Measurements from ENCODE around the gene GUK1.

The GUK1 gene

GRCh38 chr1:228145463-228146416, 5.7 kb downstream of the GUK1 start:
- Histone ChIP-seq H3K27ac (ENCODE audit: low read length) (no peak overlapping the region), H3K4me3 (ENCODE audit: low read length) (no peak overlapping the region), H3K36me3 (ENCODE audit: control insufficient read depth, insufficient read depth, low read length) (peaks cover 5% of the 10 kb centered on the region; the same call in 1 of the 2 replicates), H3K4me1 (ENCODE audit: control insufficient read depth, insufficient read depth, low read length) (peaks cover 7% of the 10 kb centered on the region), H3K9me3 (ENCODE audit: control insufficient read depth, insufficient read depth, low read length) (no peaks in the 10 kb centered on the region), H3K27me3 (ENCODE audit: control insufficient read depth, insufficient read depth, low read length) (no peaks in the 10 kb centered on the region)
- WGBS (ENCODE audit: insufficient coverage, insufficient read length), result no CpG with 5 or more reads among the region's 31 CpGs
- no peak for DNase-seq (ENCODE audit: low read depth, low spot score)

DNA sequence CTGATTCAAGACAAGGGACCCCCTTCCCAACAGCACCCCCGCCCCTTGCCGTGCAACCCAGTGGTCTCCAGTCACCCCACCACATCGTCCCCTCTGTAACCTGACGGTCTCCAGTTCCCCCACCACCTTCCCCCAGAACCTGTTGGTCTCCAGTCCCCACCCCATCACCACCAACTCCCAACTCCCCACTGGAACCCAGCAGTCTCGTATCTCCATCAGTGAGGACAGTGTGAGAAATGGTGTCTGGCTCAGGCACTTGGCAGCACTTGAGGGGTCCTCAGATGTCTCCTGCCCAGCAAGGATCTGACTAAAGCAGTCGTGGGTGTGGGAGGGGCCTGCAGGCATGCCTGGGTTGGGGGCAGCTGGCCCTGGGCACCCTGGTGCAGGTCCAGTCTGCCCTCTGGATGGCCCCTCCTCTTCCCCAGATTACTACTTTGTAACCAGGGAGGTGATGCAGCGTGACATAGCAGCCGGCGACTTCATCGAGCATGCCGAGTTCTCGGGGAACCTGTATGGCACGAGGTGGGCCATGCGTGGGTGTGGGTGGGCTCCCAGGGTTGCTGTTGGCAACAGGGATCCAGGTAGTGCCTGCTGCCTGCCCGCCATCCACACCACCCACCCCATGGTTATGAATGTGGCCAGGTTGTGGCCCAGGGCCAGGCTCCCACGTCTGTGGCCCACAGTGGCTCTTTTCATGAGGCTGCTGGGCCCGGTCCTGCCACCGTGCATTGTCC, 6.5 kb downstream of the GUK1 start:
- WGBS (ENCODE audit: insufficient coverage, insufficient read length), result no CpG with 5 or more reads among the region's 18 CpGs

DNA sequence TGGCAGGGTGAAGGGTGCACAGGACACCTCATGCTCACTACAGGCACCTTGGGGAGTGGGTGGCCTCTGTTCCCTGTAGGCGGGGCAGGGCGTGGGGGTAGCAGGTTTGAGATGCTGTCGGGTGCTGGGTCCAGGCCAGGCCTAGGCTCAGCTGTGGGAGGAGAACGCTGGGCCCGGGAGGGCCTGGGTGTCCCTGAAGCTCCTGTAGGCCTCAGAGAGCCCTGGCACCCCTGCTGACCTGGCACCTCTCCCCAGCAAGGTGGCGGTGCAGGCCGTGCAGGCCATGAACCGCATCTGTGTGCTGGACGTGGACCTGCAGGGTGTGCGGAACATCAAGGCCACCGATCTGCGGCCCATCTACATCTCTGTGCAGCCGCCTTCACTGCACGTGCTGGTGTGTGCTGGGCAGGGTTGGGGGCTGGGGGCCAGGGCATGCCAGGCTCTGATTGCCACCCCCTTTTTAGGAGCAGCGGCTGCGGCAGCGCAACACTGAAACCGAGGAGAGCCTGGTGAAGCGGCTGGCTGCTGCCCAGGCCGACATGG, 7.1 kb downstream of the GUK1 start:
- H3K4me1 ChIP-seq (ENCODE audit: control insufficient read depth, insufficient read depth, low read length), result peaks cover 7% of the 10 kb centered on the region
- H3K9me3 ChIP-seq (ENCODE audit: control insufficient read depth, insufficient read depth, low read length), result no peaks in the 10 kb centered on the region
- H3K4me3 ChIP-seq (ENCODE audit: low read length), result no peak overlapping the region
- no CpG with 5 or more reads among the region's 20 CpGs for WGBS (ENCODE audit: insufficient coverage, insufficient read length)
- H3K27ac ChIP-seq (ENCODE audit: low read length), result no peak overlapping the region
- H3K36me3 ChIP-seq (ENCODE audit: control insufficient read depth, insufficient read depth, low read length), result peaks cover 5% of the 10 kb centered on the region; the same call in 1 of the 2 replicates
- no peaks in the 10 kb centered on the region for H3K27me3 ChIP-seq (ENCODE audit: control insufficient read depth, insufficient read depth, low read length)
- no peak for DNase-seq (ENCODE audit: low read depth, low spot score)

More for the DNA sequence above, 6.5 kb downstream of the GUK1 start:
- H3K36me3 ChIP-seq (ENCODE audit: control insufficient read depth, insufficient read depth, low read length), result peaks cover 5% of the 10 kb centered on the region; the same call in 1 of the 2 replicates
- no peaks in the 10 kb centered on the region for H3K9me3 ChIP-seq (ENCODE audit: control insufficient read depth, insufficient read depth, low read length)
- no peaks in the 10 kb centered on the region for H3K27me3 ChIP-seq (ENCODE audit: control insufficient read depth, insufficient read depth, low read length)
- no peak overlapping the region for H3K4me3 ChIP-seq (ENCODE audit: low read length)
- DNase-seq (ENCODE audit: low read depth, low spot score), result no peak
- H3K4me1 ChIP-seq (ENCODE audit: control insufficient read depth, insufficient read depth, low read length), result peaks cover 7% of the 10 kb centered on the region
- H3K27ac ChIP-seq (ENCODE audit: low read length), result no peak overlapping the region

GRCh38 chr1:228147768-228148167, 7.7 kb downstream of the GUK1 start:
- Histone ChIP-seq H3K4me3 (ENCODE audit: low read length) (no peak overlapping the region), H3K36me3 (ENCODE audit: control insufficient read depth, insufficient read depth, low read length) (0 out of 2 replicates have a peak, but pooled peaks cover 5% of the 10 kb centered on the region), H3K9me3 (ENCODE audit: control insufficient read depth, insufficient read depth, low read length) (no peaks in the 10 kb centered on the region), H3K27ac (ENCODE audit: low read length) (no peak overlapping the region), H3K27me3 (ENCODE audit: control insufficient read depth, insufficient read depth, low read length) (no peaks in the 10 kb centered on the region), H3K4me1 (ENCODE audit: control insufficient read depth, insufficient read depth, low read length) (peaks cover 7% of the 10 kb centered on the region)
- no peak for DNase-seq (ENCODE audit: low read depth, low spot score)
- WGBS (ENCODE audit: insufficient coverage, insufficient read length), result no CpG with 5 or more reads among the region's 4 CpGs

DNA sequence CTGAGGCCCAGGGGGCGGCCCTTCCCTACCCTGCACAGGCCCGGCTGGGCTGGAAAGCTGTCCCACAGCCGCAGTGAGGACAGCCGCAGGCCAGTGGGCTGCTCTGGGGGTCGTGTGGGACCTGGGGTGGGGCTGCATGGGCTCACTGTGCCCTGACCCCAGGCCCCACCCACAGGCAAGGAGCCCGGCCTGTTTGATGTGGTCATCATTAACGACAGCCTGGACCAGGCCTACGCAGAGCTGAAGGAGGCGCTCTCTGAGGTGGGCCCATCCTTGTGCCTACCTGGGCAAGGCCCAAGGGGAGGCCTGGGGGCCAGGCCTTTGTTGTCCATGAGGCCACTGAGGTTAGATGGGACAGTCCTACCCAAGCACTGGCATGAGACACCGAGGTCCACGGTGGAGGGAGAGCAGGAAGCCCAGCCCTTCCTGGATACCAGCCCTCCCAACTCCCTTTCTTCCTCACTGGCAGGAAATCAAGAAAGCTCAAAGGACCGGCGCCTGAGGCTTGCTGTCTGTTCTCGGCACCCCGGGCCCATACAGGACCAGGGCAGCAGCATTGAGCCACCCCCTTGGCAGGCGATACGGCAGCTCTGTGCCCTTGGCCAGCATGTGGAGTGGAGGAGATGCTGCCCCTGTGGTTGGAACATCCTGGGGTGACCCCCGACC, 8.2 kb downstream of the GUK1 start:
- H3K36me3 ChIP-seq (ENCODE audit: control insufficient read depth, insufficient read depth, low read length), result 0 out of 2 replicates have a peak, but pooled peaks cover 5% of the 10 kb centered on the region

GRCh38 chr1:228148935-228149405, 8.9 kb downstream of the GUK1 start:
- WGBS (ENCODE audit: insufficient coverage, insufficient read length), result no CpG with 5 or more reads among the region's 8 CpGs
- Histone ChIP-seq H3K36me3 (ENCODE audit: control insufficient read depth, insufficient read depth, low read length) (0 out of 2 replicates have a peak, but pooled peaks cover 5% of the 10 kb centered on the region), H3K9me3 (ENCODE audit: control insufficient read depth, insufficient read depth, low read length) (no peaks in the 10 kb centered on the region), H3K27me3 (ENCODE audit: control insufficient read depth, insufficient read depth, low read length) (no peaks in the 10 kb centered on the region), H3K4me3 (ENCODE audit: low read length) (no peak overlapping the region), H3K27ac (ENCODE audit: low read length) (no peak overlapping the region), H3K4me1 (ENCODE audit: control insufficient read depth, insufficient read depth, low read length) (peaks cover 7% of the 10 kb centered on the region)
- no peak for DNase-seq (ENCODE audit: low read depth, low spot score)

More for the DNA sequence above, 8.2 kb downstream of the GUK1 start:
- Histone ChIP-seq H3K9me3 (ENCODE audit: control insufficient read depth, insufficient read depth, low read length) (no peaks in the 10 kb centered on the region), H3K27ac (ENCODE audit: low read length) (no peak overlapping the region), H3K27me3 (ENCODE audit: control insufficient read depth, insufficient read depth, low read length) (no peaks in the 10 kb centered on the region), H3K4me3 (ENCODE audit: low read length) (no peak overlapping the region), H3K4me1 (ENCODE audit: control insufficient read depth, insufficient read depth, low read length) (peaks cover 7% of the 10 kb centered on the region)
- WGBS (ENCODE audit: insufficient coverage, insufficient read length), result no CpG with 5 or more reads among the region's 18 CpGs
- DNase-seq (ENCODE audit: low read depth, low spot score), result no peak

GRCh38 chr1:228149406-228150119, 9.5 kb downstream of the GUK1 start, which contains the start of gene GJC2:
Gene GJC2 (plus strand): TSS chr1:228149930. CDS start chr1:228157759, 7,829 bp downstream.
- H3K36me3 ChIP-seq (ENCODE audit: control insufficient read depth, insufficient read depth, low read length), result 0 out of 2 replicates have a peak, but pooled peaks cover 5% of the 10 kb centered on the region
- H3K27me3 ChIP-seq (ENCODE audit: control insufficient read depth, insufficient read depth, low read length), result no peaks in the 10 kb centered on the region
- no CpG with 5 or more reads among the region's 17 CpGs for WGBS (ENCODE audit: insufficient coverage, insufficient read length)
- no peak within 1 kb of the TSS for H3K27ac ChIP-seq (ENCODE audit: low read length)
- no peak within 1 kb of the TSS for H3K4me3 ChIP-seq (ENCODE audit: low read length)
- DNase-seq (ENCODE audit: low read depth, low spot score), result no peak
- peaks cover 7% of the 10 kb centered on the region for H3K4me1 ChIP-seq (ENCODE audit: control insufficient read depth, insufficient read depth, low read length)
- H3K9me3 ChIP-seq (ENCODE audit: control insufficient read depth, insufficient read depth, low read length), result no peaks in the 10 kb centered on the region

DNA sequence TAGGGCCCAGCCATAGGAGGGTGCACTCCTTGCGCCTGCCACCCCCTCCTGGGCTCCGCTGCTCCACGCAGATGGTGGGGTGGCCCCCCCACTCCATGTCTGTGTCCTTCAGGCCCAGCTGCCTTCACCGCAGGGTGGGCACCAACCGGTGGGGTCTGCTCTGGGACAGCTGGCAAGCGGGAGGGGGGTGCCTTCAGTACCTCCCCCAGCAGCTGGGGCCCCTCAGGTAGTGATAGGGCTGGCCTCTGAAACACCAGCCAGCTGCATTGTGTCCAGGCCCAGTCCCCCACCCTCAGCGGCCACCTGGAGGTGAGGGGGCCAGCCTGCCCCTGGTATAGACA, 10.0 kb downstream of the GUK1 start:
- no peak overlapping the region for H3K4me3 ChIP-seq (ENCODE audit: low read length)
- H3K4me1 ChIP-seq (ENCODE audit: control insufficient read depth, insufficient read depth, low read length), result peaks cover 7% of the 10 kb centered on the region
- H3K36me3 ChIP-seq (ENCODE audit: control insufficient read depth, insufficient read depth, low read length), result 0 out of 2 replicates have a peak, but pooled peaks cover 5% of the 10 kb centered on the region
- DNase-seq (ENCODE audit: low read depth, low spot score), result no peak
- H3K27me3 ChIP-seq (ENCODE audit: control insufficient read depth, insufficient read depth, low read length), result no peaks in the 10 kb centered on the region
- no peak overlapping the region for H3K27ac ChIP-seq (ENCODE audit: low read length)
- H3K9me3 ChIP-seq (ENCODE audit: control insufficient read depth, insufficient read depth, low read length), result no peaks in the 10 kb centered on the region
- WGBS (ENCODE audit: insufficient coverage, insufficient read length), result no CpG with 5 or more reads among the region's 7 CpGs

- H3K4me3 ChIP-seq (ENCODE audit: low read length), result no peak overlapping the region
- H3K9me3 ChIP-seq (ENCODE audit: control insufficient read depth, insufficient read depth, low read length), result no peaks in the 10 kb centered on the region
- no peak for DNase-seq (ENCODE audit: low read depth, low spot score)
- H3K27ac ChIP-seq (ENCODE audit: low read length), result no peak overlapping the region
- H3K27me3 ChIP-seq (ENCODE audit: control insufficient read depth, insufficient read depth, low read length), result no peaks in the 10 kb centered on the region
- peaks cover 7% of the 10 kb centered on the region for H3K4me1 ChIP-seq (ENCODE audit: control insufficient read depth, insufficient read depth, low read length)
- no CpG with 5 or more reads among the region's 17 CpGs for WGBS (ENCODE audit: insufficient coverage, insufficient read length)
- 0 out of 2 replicates have a peak, but pooled peaks cover 5% of the 10 kb centered on the region for H3K36me3 ChIP-seq (ENCODE audit: control insufficient read depth, insufficient read depth, low read length)
These were observed 10.5 kb downstream of the GUK1 start for GRCh38 chr1:228150461-228151179.

Measured in iPS DF 6.9 (cell line).